Transverse colon (tissue), 4 donors: ENCODE data around the gene PRKCA. TPM values are rescaled to one million over a fixed set of nuclear protein-coding genes. Genes with fewer than 3 reads are reported as not detected.

Experiments
- DNase-seq: peaks from one replicate; pipeline ENCODE4 v3.0.0-alpha.2; 2019
- H3K27ac ChIP-seq, 4 donors: fragments of 200-600 bp; sonication (generic); 2 replicates each; pipeline ENCODE4 v1.5.1; 2016 to 2018; ENCODE audit warnings: inconsistent platforms in 4 of 4
- H3K27me3 ChIP-seq: fragments of 200-600 bp; sonication (generic); 2 replicates; pipeline ENCODE4 v1.5.1; 2017; ENCODE audit warnings: inconsistent platforms
- H3K36me3 ChIP-seq, 4 donors: fragments of 200-600 bp; sonication (generic); 2 replicates each; pipeline ENCODE4 v1.5.1; 2017 to 2019; ENCODE audit warnings: inconsistent platforms in 4 of 4
- H3K4me1 ChIP-seq, 4 donors: fragments of 200-600 bp; sonication (generic); 2 replicates each; pipeline ENCODE4 v1.5.1; 2017 to 2020; ENCODE audit warnings: inconsistent platforms in 4 of 4
- H3K4me3 ChIP-seq, 4 donors: fragments of 200-600 bp; sonication (generic); 1 replicate in 1 of 4; 2 replicates in 3 of 4; pipeline versions ENCODE4 v1.5.1 to v1.6.1; 2017 to 2019; ENCODE audit warnings: inconsistent platforms in 4 of 4
- H3K9me3 ChIP-seq, 2 donors: fragments of 200-600 bp; sonication (generic); 2 replicates each; pipeline ENCODE4 v1.5.1; 2017 to 2019; ENCODE audit warnings: inconsistent platforms in 2 of 2
- CTCF ChIP-seq, 5 experiments: fragments of 200-600 bp in 3 of 5; fragments of 450-650 bp in 2 of 5; sonication (generic) in 3 of 5; IDR thresholded peaks; 1 replicate in 2 of 5; 2 replicates in 3 of 5; pipeline ENCODE4 v1.5.1; 2016 to 2017; ENCODE audit warnings: antibody characterized with exemption in 5 of 5, inconsistent platforms in 3 of 5, mild to moderate bottlenecking in 2 of 5, moderate library complexity in 1 of 5
- EP300 ChIP-seq: sonication (generic); formaldehyde crosslinking; IDR thresholded peaks from one replicate; pipeline ENCODE4 v1.6.1; 2017; ENCODE audit warnings: antibody characterized with exemption, low read depth
- POLR2A ChIP-seq: fragments of 450-650 bp; IDR thresholded peaks from one replicate; pipeline ENCODE4 v1.6.1; 2016; ENCODE audit warnings: antibody characterized with exemption, mild to moderate bottlenecking, moderate library complexity
- POLR2AphosphoS5 ChIP-seq, 3 donors: sonication (generic); formaldehyde crosslinking; IDR thresholded peaks; one replicate each; pipeline ENCODE4 v1.6.1; 2016; ENCODE audit warnings: antibody characterized with exemption in 3 of 3
- WGBS, 2 donors: methylation state at CpG; one replicate each; pipeline ENCODE4 v1.1.5; 2018; ENCODE audit warnings: low coverage in 1 of 2; 5-methylcytosine and 5-hydroxymethylcytosine counted together
- in situ Hi-C, 4 donors: fragments of 200-750 bp; cut with MboI; loops; one replicate each; pipeline versions ENCODE4 v1.15.0 to v1.15.1; 2017; ENCODE audit warnings: low sequenced_read_pairs in 3 of 4, low pct_ligation_motif_present in 1 of 4, low pct_unique_long_range_greater_than_20kb in 1 of 4
- intact Hi-C: fragments of 100-400 bp; cut with DNase I; formaldehyde crosslinking; loops from one replicate; pipeline ENCODE4 v1.15.1; 2023; ENCODE audit warnings: low total_unique reads
- total RNA-seq, 4 donors: library from RNA; depleted of rRNA; stranded (reverse); fragments of >200 nt; gene quantifications; one replicate each; pipeline ENCODE4 v1.1.0, GENCODE V29; 2016

The PRKCA gene
- total RNA-seq, 4 donors from 2014 or later, result 16.1 to 49.7 (median 31.7) TPM

- Histone ChIP-seq H3K4me1 (no peaks in the 10 kb centered on the region), H3K27ac (no peak overlapping the region), H3K4me3 (no peak overlapping the region), H3K36me3 (no peaks in the 10 kb centered on the region), H3K9me3 (no peaks in the 10 kb centered on the region), H3K27me3 (no peaks in the 10 kb centered on the region)
- in situ Hi-C loops (no loop called here), intact Hi-C loops (no loop called here)
- WGBS, 2 donors, result 93% methylated on average over 7 of the region's 7 CpGs; no CpG with 5 or more reads in 1 of the 2 donors
- no peak for TF ChIP-seq EP300
- no peak for TF ChIP-seq CTCF (IDR thresholded peaks at IDR 0.05)
- TF ChIP-seq POLR2A, result no peak
- no peak for TF ChIP-seq POLR2AphosphoS5 (IDR thresholded peaks at IDR 0.05)
- DNase-seq, result no peak
Measured at GRCh38 chr17:66781135-66781534, 478.7 kb downstream of the PRKCA start.

- Histone ChIP-seq H3K27me3 (no peaks in the 10 kb centered on the region), H3K4me3 (no peak overlapping the region), H3K9me3 (no peaks in the 10 kb centered on the region), H3K4me1 (no peaks in the 10 kb centered on the region), H3K36me3 (no peaks in the 10 kb centered on the region), H3K27ac (no peak overlapping the region)
- 88% methylated on average over 9 of the region's 9 CpGs; no CpG with 5 or more reads in 1 of the 2 donors for WGBS, 2 donors
- in situ Hi-C loops (no loop called here), intact Hi-C loops (no loop called here)
- no peak for TF ChIP-seq POLR2AphosphoS5 (IDR thresholded peaks at IDR 0.05)
- TF ChIP-seq EP300, result no peak
- TF ChIP-seq CTCF (IDR thresholded peaks at IDR 0.05), result no peak
- DNase-seq, result no peak
Measured at GRCh38 chr17:66782851-66783250, 480.4 kb downstream of the PRKCA start.

GRCh38 chr17:66783656-66784381 is 481.4 kb downstream of the PRKCA start:
- no peak for DNase-seq
- in situ Hi-C loops (no loop called here), intact Hi-C loops (no loop called here)
- TF ChIP-seq EP300, result no peak
- TF ChIP-seq CTCF (IDR thresholded peaks at IDR 0.05), result no peak
- no peak for TF ChIP-seq POLR2AphosphoS5 (IDR thresholded peaks at IDR 0.05)
- TF ChIP-seq POLR2A, result no peak
- Histone ChIP-seq H3K27ac (no peak overlapping the region), H3K4me1 (no peaks in the 10 kb centered on the region), H3K27me3 (no peaks in the 10 kb centered on the region), H3K4me3 (no peak overlapping the region), H3K36me3 (peaks cover 0 to 4% (median 0%) of the 10 kb centered on the region in 4 donors), H3K9me3 (no peaks in the 10 kb centered on the region)
- WGBS, 2 donors, result 89 to 91% methylated on average over 4 to 17 of the region's 17 CpGs

GRCh38 chr17:66784621-66785364 is 482.4 kb downstream of the PRKCA start:
- TF ChIP-seq EP300, result no peak
- no peak for TF ChIP-seq POLR2A
- TF ChIP-seq CTCF (IDR thresholded peaks at IDR 0.05), result no peak
- TF ChIP-seq POLR2AphosphoS5 (IDR thresholded peaks at IDR 0.05), result no peak
- in situ Hi-C loops, result no loop called here
- Histone ChIP-seq H3K4me1 (no peaks in the 10 kb centered on the region), H3K27ac (no peak overlapping the region), H3K4me3 (no peak overlapping the region), H3K27me3 (no peaks in the 10 kb centered on the region), H3K36me3 (peaks cover 0 to 7% (median 0%) of the 10 kb centered on the region in 4 donors), H3K9me3 (no peaks in the 10 kb centered on the region)
- no peak for DNase-seq
- 63 to 88% methylated on average over 5 to 11 of the region's 11 CpGs for WGBS, 2 donors
- intact Hi-C loops, result no loop called here
